Panc1 (cell line): Measurements from ENCODE around the gene APBB2. TPM values are rescaled to one million over a fixed set of nuclear protein-coding genes. Genes with fewer than 3 reads are reported as not detected.

Experiments used
- ATAC-seq: fragments of 200-7000 bp; cut with Tn5 transposase; 2 replicates; pipeline ENCODE4 v1.9.1; 2020; ENCODE audit warnings: mild to moderate bottlenecking, moderate library complexity
- BruUV-seq: library from RNA; stranded (reverse); fragments of 400-500 nt; replicated peaks from 2 replicates; lab custom pipeline; 2021; lab: Mats Ljungman, UMichigan
- CTCF ChIA-PET: fragments of 300-600 bp; sonication (Branson Sonifier 250); formaldehyde crosslinking; loops from one replicate; lab custom pipeline; 2022; ENCODE audit warnings: antibody characterized with exemption; lab: Charles Lee
- POLR2A ChIA-PET: fragments of 300-600 bp; sonication (Branson Sonifier 250); formaldehyde crosslinking; loops from one replicate; lab custom pipeline; 2022; ENCODE audit warnings: antibody characterized with exemption; lab: Charles Lee
- DNase-seq: peaks from one replicate; pipeline ENCODE4 v3.0.0-alpha.2; 2010; ENCODE audit warnings: low read depth, low spot score
- H3K27ac ChIP-seq: 2 replicates; pipeline ENCODE4 v1.5.1; 2011; ENCODE audit warnings: mild to moderate bottlenecking, low read length, inconsistent platforms
- H3K27me3 ChIP-seq: fragments of 200-500 bp; sonication (Bioruptor generic); 2 replicates; pipeline ENCODE4 v1.6.0; 2014; ENCODE audit warnings: low read length, inconsistent platforms; ENCODE audit not compliant: control insufficient read depth, insufficient read depth
- H3K36me3 ChIP-seq: fragments of 200-500 bp; sonication (Bioruptor generic); 2 replicates; pipeline ENCODE4 v1.5.1; 2014; ENCODE audit warnings: inconsistent platforms, mild to moderate bottlenecking, low read length, moderate library complexity; ENCODE audit not compliant: control insufficient read depth, insufficient read depth
- H3K4me1 ChIP-seq: 2 replicates; pipeline ENCODE4 v1.5.1; 2011; ENCODE audit warnings: inconsistent platforms, mild to moderate bottlenecking, low read length, moderate library complexity; ENCODE audit not compliant: control insufficient read depth, insufficient read depth
- H3K4me3 ChIP-seq, 2 experiments: 2 replicates each; pipeline ENCODE4 v1.5.1; 2011 to 2012; ENCODE audit warnings: low read depth in 2 of 2, low read length in 2 of 2, mild to moderate bottlenecking in 2 of 2, inconsistent platforms in 1 of 2, moderate library complexity in 1 of 2
- H3K9me3 ChIP-seq: fragments of 200-500 bp; sonication (Bioruptor generic); 2 replicates; pipeline ENCODE4 v1.5.1; 2014; ENCODE audit warnings: low read depth, mild to moderate bottlenecking, inconsistent platforms, low read length, moderate library complexity; ENCODE audit not compliant: control insufficient read depth, insufficient read depth
- SIN3A ChIP-seq: IDR thresholded peaks from 2 replicates; pipeline ENCODE4 v1.6.1; 2012; ENCODE audit warnings: low read depth, mild to moderate bottlenecking, low read length, moderate library complexity, borderline replicate concordance; ENCODE audit not compliant: insufficient read depth
- TCF7L2 ChIP-seq: IDR thresholded peaks from 2 replicates; pipeline ENCODE4 v1.6.1; 2011; ENCODE audit warnings: mild to moderate bottlenecking, low read depth, low read length, inconsistent platforms
- in situ Hi-C: cut with HindIII; loops from 2 replicates; pipeline ENCODE4 v1.10.0; 2016; ENCODE audit warnings: low sequenced_read_pairs, low pct_unique_long_range_greater_than_20kb
- intact Hi-C: fragments of 100-400 bp; cut with micrococcal nuclease; formaldehyde crosslinking; loops from one replicate; pipeline ENCODE4 v1.10.0; 2022; ENCODE audit not compliant: unreplicated experiment
- total RNA-seq: library from RNA; stranded (reverse); gene quantifications from one replicate; pipeline ENCODE4 v1.2.1, GENCODE V29; 2021; ENCODE audit not compliant: unreplicated experiment
- TF ChIP-seq, protein P1 (sequence below), 2 experiments: IDR thresholded peaks; 2 replicates each; pipeline ENCODE4 v1.6.1; 2011 to 2012; ENCODE audit warnings: low read depth in 2 of 2, control low read depth in 1 of 2, low read length in 1 of 2, mild to moderate bottlenecking in 1 of 2, moderate library complexity in 1 of 2; ENCODE audit not compliant: insufficient read depth in 1 of 2
- TF ChIP-seq, protein P2 (sequence below): fragments of 450-650 bp; IDR thresholded peaks from 2 replicates; pipeline ENCODE4 v1.5.1; 2017; ENCODE audit warnings: mild to moderate bottlenecking

Gene APBB2
- total RNA-seq, 1 experiment from 2014 or later: 27.1 TPM

DNA sequence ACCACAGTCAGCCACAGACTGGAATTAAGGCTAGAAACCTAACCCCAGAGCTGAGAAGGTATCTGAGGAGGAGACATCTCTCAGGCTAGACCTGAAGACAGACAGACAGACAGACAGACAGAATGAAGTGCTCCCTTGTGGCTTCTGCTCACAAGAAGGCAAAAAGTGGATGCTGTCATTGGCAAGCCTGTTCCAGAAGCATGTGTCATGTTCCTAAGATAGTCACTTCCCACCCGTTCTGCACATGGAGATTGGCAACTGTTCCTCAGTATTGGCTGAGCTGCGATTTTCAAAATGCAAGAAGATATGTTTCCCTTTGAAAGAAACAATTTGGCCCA lies 298.2 kb downstream of the APBB2 start:
- no peak for TF ChIP-seq SIN3A
- TF ChIP-seq, protein P1, sequence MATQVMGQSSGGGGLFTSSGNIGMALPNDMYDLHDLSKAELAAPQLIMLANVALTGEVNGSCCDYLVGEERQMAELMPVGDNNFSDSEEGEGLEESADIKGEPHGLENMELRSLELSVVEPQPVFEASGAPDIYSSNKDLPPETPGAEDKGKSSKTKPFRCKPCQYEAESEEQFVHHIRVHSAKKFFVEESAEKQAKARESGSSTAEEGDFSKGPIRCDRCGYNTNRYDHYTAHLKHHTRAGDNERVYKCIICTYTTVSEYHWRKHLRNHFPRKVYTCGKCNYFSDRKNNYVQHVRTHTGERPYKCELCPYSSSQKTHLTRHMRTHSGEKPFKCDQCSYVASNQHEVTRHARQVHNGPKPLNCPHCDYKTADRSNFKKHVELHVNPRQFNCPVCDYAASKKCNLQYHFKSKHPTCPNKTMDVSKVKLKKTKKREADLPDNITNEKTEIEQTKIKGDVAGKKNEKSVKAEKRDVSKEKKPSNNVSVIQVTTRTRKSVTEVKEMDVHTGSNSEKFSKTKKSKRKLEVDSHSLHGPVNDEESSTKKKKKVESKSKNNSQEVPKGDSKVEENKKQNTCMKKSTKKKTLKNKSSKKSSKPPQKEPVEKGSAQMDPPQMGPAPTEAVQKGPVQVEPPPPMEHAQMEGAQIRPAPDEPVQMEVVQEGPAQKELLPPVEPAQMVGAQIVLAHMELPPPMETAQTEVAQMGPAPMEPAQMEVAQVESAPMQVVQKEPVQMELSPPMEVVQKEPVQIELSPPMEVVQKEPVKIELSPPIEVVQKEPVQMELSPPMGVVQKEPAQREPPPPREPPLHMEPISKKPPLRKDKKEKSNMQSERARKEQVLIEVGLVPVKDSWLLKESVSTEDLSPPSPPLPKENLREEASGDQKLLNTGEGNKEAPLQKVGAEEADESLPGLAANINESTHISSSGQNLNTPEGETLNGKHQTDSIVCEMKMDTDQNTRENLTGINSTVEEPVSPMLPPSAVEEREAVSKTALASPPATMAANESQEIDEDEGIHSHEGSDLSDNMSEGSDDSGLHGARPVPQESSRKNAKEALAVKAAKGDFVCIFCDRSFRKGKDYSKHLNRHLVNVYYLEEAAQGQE (IDR thresholded peaks at IDR 0.05; ENCODE audit: insufficient read depth in 1 of 2, low read depth in 2 of 2, low read length in 1 of 2): no peak
- TF ChIP-seq, protein P2, sequence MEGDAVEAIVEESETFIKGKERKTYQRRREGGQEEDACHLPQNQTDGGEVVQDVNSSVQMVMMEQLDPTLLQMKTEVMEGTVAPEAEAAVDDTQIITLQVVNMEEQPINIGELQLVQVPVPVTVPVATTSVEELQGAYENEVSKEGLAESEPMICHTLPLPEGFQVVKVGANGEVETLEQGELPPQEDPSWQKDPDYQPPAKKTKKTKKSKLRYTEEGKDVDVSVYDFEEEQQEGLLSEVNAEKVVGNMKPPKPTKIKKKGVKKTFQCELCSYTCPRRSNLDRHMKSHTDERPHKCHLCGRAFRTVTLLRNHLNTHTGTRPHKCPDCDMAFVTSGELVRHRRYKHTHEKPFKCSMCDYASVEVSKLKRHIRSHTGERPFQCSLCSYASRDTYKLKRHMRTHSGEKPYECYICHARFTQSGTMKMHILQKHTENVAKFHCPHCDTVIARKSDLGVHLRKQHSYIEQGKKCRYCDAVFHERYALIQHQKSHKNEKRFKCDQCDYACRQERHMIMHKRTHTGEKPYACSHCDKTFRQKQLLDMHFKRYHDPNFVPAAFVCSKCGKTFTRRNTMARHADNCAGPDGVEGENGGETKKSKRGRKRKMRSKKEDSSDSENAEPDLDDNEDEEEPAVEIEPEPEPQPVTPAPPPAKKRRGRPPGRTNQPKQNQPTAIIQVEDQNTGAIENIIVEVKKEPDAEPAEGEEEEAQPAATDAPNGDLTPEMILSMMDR: no peak
- TF ChIP-seq TCF7L2: no peak
- DNase-seq (no peak), ATAC-seq (no peak)
- no peaks in the 10 kb centered on the region for H3K4me1 ChIP-seq
- CTCF ChIA-PET: no interaction called here
- intact Hi-C loops (no loop called here), in situ Hi-C loops (no loop called here)
- BruUV-seq: no TSS peak
- H3K27ac ChIP-seq: no peak overlapping the region
- H3K27me3 ChIP-seq: no peaks in the 10 kb centered on the region
- POLR2A ChIA-PET: no interaction called here
- no peak overlapping the region for H3K4me3 ChIP-seq
- H3K36me3 ChIP-seq: no peaks in the 10 kb centered on the region
- no peaks in the 10 kb centered on the region for H3K9me3 ChIP-seq

DNA sequence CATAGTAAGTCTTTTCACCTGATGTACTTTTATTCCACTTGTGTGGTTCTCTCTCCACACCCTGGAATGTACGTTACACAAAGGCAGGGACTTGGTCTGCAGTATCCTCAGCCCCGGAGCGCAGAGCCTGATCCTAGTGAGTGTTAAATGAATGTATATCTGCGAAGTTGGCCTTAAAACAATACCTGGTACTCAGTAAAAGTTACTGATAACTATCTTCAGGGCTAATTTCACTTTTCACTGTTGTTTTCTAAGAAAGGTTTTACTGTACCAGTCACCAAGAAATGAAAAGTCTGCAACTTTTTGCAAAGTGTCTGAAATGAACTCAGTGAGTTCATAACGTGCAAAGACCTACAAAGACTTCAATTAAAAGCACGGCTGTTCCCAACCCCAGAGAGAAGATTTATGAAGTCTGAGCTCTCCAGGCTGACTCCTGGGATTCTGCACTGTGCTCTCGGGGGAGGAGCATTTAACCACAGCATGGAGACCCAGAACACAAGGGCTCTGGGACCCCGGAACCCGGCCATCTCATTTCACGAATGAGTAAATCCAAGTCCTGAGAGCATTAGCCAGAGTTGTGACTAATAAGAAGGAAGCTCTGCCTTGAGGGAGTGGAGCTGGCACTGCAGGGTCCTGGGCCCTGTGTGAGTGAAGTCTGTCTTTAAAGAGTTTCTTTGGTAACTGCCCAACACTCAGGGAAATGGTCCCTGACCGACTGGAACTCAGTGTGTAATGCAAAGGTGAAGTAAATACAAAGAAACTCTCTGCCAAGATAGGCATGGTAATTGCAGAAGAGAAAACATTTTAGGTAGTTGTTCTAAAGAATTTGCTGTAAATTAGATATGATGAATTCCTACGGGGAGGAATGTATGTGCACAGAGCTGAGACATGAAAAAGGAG lies 298.8 kb downstream of the APBB2 start:
- intact Hi-C loops (no loop called here), in situ Hi-C loops (no loop called here)
- Histone ChIP-seq H3K27ac (no peak overlapping the region), H3K4me3 (no peak overlapping the region), H3K4me1 (no peaks in the 10 kb centered on the region), H3K9me3 (no peaks in the 10 kb centered on the region), H3K36me3 (no peaks in the 10 kb centered on the region), H3K27me3 (no peaks in the 10 kb centered on the region)
- ATAC-seq: no peak
- DNase-seq: no peak
- TF ChIP-seq, protein P1 (IDR thresholded peaks at IDR 0.05; ENCODE audit: insufficient read depth in 1 of 2, low read depth in 2 of 2, low read length in 1 of 2): no peak
- no TSS peak for BruUV-seq
- POLR2A ChIA-PET: no interaction called here
- CTCF ChIA-PET: no interaction called here
